Measurements from ENCODE around the gene GALNT13.

- TF ChIP-seq ZC3H11A (IDR thresholded peaks at IDR 0.05) = peak; percentile 94
- no peak for TF ChIP-seq RCOR1 (IDR thresholded peaks at IDR 0.05; ENCODE audit: low read depth, low read length)
- TF ChIP-seq CTCF (IDR thresholded peaks at IDR 0.05) = no peak
- no peak for TF ChIP-seq POLR2A (IDR thresholded peaks at IDR 0.05; ENCODE audit: low read length)
- no peak for TF ChIP-seq KDM1A (IDR thresholded peaks at IDR 0.05; ENCODE audit: low read depth)
- no peak for TF ChIP-seq JUNB (IDR thresholded peaks at IDR 0.05)
Observed at GRCh38 chr2:154244932-154245331, 373.2 kb downstream of the GALNT13 start.
